CD4-positive, alpha-beta T cell treated with Interferon gamma for 1 hour (primary cell): Measurements from ENCODE around the gene TTC33.
"Not testable (repeated sequence)": the region's sequence is repeated elsewhere in the genome, so short reads cannot be mapped to it uniquely, and the experiment has no call there.

Experiments used
- DNase-seq: peaks from one replicate; pipeline ENCODE4 v3.0.0-alpha.2; 2020

Gene TTC33

GRCh38 chr5:40679148-40679912 lies 76.4 kb downstream of the TTC33 start:
- peak; percentile 90 for DNase-seq

- DNase-seq, result no peak
Measured at GRCh38 chr5:40678460-40679147, 77.2 kb downstream of the TTC33 start.

DNA sequence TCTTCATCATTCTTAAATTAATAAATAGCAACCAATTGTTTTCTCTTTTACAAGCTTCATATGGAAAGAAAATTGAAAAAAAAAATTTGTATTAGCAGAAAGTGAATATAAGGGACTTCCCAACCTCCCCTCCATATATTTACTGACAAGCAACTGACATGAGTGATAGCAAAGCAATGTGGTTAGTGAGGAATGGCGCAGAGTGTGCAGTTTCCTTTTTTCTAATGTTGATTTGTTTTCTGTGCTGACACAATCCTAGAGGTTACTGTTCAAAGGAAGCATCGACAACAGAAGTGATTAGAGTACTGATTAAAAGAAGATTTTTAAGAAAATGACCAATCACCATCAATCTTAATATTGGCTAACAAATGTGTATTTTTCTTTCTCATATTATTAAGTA lies 77.7 kb downstream of the TTC33 start:
- no peak for DNase-seq

DNA sequence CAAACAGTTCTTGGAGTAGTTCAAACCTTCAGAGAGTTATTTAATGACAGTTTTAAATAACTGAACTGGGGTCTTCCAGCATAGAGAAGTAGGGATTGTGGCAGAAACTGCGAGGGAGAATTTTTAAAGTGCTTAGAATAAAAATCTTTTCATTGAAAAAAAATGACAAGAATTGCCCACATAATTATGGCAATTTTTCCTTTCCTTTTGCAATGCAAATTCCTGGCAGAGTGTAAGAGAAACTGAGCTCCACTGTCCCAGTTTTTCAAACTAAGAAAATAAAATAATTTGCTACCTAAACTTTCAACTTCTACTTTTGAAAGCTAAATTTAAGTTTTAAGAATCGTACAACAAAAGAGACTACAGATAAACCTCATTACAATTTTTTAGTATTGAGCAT lies 78.3 kb downstream of the TTC33 start:
- DNase-seq, result no peak

DNA sequence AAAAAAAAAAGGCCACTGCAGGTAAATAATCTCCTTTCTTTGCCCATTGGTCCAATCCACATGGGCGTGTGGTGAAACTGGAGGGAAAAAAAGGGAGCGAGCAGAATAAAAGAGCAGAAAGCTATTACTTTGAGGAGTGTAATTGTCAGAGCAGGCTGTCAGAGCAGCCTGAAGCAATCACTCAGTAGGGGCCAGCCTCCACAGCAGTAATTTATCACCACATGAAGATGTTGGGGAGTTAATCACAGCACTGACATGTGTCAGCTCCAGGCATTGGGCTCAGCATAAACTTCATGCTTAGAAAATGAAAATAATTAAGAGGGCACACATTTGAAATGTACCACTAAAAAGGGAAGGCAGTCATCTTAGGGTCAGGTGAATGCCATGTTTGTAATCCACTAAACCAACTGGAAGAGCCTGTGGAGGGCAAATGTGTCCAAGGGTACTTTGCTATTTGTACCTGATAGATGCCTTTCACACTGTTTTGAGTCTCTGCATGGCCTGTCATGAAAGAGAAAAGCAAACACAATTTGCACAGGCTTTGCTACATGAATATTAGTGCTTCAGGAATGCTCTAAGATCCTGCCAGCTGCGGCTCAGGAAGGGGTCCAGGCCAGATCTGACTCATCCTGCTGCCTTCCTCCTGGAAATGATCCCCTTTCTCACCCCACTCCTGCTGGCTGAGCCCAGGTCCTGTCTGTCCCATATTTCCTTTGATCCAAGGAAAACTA lies 79.0 kb downstream of the TTC33 start:
- no peak for DNase-seq

DNA sequence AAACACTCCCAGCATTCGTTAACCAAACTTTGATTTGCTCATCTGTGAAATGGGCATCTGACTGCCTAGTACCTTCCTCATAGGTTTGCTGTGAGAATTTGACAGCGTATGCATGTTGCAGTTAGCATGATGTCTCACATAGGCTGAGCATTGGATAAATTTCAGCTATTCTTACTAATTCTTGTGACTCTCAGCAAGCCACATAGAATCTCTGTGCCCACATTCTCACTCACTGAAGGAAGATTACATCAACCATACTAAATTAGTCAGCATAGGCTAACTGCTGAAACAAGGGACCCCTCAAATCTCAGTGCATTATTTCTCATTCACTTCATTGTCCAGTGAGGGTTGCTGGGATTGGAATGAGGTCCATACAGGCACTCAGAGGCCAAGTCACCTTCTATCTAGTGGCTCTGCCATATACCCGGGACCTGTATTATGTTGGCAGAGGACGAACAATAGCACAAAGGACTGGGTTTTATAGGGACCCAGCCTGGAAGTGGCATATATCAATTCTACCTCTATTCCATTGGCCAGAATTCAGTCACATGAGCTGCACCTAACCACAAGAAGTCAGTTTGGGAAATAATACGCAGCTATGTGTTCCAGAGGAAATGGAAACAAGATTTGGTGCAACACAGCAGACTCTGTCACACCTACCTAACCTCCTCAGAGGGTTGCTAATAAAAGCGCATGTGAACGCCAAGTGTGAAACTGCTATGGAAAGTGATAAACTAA lies 80.2 kb downstream of the TTC33 start:
- DNase-seq, result no peak

- no peak for DNase-seq
Measured at GRCh38 chr5:40674661-40675235, 81.0 kb downstream of the TTC33 start.

DNA sequence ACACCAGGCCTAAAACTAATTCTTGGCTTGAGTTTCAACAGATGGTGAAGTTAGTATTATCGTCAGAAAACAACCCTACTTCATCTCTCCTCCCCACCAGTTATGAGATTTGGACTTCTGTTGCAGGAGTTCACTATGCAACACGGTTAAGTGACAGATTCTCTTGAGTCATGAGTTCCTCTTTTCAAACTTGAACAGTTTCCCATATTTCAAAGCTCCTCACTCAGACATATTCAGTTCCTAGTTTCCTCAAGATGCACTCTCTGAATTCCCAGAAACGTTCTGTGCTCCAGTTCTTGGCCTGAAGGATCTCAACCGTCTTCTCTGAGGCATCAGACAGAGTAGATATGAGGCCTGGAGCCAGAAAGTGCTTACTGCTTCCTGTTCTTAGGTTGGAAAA lies 83.3 kb downstream of the TTC33 start:
- DNase-seq, result no peak

GRCh38 chr5:40669606-40670390 lies 86.0 kb downstream of the TTC33 start:
- DNase-seq, result no peak

GRCh38 chr5:40667161-40667663 lies 88.5 kb downstream of the TTC33 start:
- DNase-seq, result no peak

- DNase-seq, result no peak
Measured at GRCh38 chr5:40666657-40667056, 89.1 kb downstream of the TTC33 start.

DNA sequence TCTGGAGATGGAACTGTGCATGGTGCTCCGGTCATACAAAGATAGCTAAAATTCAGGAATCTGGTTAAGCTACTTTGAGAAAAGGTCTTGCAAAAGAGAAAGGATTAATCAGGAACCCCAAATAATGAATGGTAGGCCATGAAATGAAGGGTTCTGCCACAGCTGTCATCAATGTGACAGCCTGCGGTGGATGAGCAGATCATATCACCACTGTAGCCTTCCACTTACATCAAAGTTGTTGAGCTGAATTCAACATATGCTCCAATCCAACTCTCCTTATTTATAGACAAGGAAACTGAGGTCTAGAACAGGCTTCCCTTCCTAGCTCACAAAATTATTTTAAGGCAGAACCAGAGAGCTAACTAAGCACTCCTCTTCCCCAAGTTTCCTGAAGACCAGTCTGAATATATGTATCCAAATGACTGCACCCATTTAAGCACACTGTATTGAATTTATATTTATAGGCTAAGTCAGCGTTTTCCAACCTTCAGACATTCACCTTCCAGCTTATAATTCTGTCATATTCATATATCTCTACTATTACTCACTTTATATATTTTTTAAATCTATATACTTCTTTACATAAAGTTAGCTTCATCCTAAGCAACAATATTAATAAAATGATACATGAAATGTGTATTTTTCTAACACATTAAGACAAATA lies 90.0 kb downstream of the TTC33 start:
- no peak for DNase-seq

GRCh38 chr5:40660751-40661150 lies 95.0 kb downstream of the TTC33 start:
- no peak for DNase-seq

DNA sequence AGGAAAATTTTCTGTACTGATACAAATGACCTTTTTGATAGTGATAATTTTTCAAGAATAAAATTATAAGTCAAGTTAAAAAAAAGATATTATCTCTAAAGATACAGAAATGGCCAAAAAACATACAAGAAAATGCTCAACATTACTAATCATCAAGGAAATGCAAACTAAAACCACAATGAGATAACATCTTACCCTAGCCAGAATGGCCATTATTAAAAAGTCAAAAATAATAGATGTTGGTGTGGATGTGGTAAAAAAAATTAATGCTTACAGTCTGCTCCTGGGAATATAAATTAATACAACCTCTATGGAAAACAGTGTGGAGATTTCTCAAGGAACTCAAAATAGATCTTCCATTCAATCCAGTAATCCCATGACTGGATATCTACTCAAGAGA lies 99.0 kb downstream of the TTC33 start:
- DNase-seq, result no peak

- DNase-seq, result not testable (repeated sequence)
Measured at GRCh38 chr5:40656091-40656490, 99.7 kb downstream of the TTC33 start.

DNA sequence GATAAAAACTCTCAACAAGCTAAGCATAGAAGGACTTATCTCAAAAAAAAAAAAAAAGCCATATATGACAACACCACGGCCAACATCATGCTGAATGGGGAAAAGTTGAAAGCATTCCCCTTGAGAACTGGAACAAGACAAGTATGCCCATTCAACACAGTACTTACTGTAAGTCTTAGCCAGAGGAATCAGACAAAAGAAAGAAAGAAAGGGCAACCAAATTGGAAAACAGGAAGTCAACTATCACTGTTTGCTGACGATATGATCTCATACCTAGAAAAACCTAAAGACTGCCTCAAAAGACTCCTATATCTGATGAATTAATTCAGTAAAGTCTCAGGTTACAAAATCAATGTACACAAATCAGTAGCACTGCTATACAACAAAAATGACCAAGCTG lies 100.6 kb downstream of the TTC33 start:
- no peak for DNase-seq

DNA sequence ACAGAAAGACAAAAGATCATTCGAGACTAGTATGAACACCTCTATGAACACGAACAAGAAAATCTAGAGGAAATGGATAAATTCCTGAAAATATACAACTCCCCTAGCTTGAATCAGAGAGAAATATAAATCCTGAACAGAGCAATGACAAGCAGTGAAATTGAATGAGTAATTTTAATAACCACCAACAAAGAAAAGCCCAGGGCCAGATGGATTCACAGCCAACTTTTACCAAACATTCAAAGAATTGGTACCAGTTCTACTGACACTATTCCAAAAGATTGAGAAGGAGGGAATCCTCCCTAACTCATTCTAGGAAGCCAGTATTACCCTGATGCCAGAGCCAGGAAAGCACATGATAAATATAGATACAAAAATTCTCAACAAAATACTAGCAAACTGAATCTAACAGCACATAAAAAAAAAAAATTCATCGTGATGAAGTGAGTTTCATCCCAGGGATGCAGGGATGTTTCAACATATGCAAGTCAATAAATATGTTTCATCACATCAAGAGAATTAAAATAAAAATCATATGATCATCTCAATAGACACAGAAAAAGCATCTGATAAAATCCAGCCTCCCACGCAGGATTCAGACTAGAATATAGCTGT lies 101.3 kb downstream of the TTC33 start:
- no peak for DNase-seq

DNA sequence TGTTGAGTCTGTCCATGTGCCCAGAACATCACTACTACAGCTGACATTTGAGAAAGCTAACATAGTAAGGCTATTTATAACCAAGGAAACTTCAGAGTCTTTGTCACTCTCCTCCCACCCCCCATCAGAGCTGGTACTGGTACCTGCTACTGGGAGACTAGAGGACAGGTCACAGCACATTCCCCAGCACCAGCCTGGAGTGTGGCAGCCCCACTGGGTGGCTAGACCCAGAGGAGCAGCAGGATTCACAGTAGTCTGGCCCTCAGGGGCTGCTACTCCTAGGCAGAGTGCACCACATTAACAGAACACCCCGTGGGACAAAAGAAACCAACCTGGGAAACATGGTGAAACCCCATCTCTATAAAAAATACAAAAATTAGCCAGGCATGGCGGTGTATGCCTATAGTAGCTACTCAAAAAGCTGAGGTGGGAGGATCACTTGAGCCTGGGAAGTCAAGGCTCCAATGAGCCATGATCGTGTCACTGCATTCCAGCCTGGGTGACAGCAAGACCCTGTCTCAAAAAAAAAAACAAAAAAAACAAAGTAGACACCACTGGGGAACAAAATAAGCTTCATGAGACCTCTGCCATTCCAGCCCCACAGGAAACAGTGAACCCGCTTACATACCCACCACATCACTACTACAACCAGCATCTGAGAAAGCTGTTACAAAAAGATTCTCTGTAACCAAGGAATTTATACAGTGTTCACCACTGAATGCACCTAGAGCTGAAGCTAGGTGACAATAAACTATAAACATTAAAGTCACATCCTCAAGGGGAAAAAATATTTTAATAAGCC lies 102.3 kb downstream of the TTC33 start:
- peak; percentile 37 for DNase-seq

DNA sequence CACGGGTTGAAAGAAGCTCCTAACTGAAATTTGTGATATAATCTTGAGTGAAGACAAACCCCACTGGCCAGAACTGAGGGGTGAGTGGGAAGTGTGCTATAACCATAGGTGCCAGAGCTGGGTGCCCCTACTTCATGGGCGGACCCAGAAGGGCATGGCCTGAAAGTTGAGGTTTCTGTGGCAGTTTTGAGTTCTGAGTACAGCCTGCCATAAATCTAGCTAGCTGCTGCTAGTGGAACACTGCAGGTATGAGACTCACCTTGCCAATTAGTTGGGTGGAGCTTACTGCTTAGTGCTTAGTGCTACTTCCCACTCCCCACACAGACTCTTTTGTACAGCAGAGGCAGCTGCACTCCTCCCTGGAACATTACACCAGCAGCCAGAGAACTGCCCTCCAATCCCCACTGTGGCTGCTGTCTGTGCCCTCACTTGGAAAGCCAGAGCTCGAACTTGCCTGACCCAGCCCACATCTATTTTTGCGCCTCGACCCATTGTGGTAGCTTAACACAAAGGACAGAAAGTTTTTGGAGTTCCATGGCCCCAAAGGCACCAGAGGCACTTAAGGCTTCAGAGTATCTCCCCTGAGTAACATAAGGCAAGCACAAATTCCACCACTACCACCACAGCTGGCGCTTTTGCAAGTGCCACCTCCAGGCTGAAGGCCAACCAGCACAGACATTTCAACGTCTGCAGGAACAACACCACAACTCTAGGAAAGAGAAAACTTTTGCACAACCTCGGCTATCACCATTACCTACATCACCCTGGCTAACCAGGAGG lies 103.1 kb downstream of the TTC33 start:
- DNase-seq, result peak; percentile 26
